NCI-H1694 (cell line): Measurements from ENCODE around the gene TMEM131L.
"Not testable (repeated sequence)": the region's sequence is repeated elsewhere in the genome, so short reads cannot be mapped to it uniquely, and the experiment has no call there.

ENCODE experiments used
- DNase-seq: peaks from one replicate; lab custom pipeline; 2025; lab: John Stamatoyannopoulos, UW

TMEM131L gene

DNA sequence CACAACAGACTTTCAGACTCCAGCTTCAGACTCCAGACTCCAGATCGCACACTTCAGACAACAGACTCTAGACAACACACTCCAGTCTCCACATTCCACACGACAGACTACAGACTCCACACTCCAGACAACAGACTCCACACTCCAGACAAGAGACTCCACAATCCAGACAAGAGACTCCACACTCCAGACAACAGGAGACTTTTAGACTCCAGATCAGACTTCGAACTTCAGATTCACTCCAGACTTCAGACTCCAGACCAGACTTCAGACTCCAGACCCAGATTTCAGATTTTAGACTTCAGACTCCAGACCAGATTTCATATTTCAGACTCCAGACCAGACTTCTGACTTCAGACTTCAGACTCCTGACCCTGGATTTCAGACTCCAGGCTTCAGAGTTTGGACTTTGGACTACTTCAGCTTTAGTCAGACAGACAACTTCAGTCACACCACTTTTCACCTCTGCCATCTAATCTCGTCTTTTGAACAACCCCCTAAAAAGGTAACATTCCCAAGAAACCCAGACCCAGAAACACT is 188.9 kb downstream of the TMEM131L start:
- no peak for DNase-seq

DNA sequence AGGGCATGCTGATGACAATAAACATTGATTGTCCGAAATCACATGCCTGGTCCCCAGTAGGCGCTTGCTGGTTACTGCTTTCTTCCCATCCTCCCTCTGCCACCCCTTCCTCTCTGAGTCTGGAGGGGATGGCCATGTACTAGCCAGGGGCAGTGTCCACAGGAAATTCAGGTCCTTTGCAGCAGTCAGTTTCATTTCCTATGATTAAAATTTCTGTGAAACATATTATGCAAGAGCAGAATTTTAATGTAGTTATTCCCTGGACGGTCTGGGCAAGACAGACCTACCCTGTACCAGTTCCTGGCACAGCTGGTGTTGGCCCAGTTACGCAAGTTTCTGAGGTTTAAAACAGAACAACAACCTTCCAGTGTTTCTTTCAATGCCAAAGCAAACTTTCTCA is 189.8 kb downstream of the TMEM131L start:
- DNase-seq, result no peak

DNA sequence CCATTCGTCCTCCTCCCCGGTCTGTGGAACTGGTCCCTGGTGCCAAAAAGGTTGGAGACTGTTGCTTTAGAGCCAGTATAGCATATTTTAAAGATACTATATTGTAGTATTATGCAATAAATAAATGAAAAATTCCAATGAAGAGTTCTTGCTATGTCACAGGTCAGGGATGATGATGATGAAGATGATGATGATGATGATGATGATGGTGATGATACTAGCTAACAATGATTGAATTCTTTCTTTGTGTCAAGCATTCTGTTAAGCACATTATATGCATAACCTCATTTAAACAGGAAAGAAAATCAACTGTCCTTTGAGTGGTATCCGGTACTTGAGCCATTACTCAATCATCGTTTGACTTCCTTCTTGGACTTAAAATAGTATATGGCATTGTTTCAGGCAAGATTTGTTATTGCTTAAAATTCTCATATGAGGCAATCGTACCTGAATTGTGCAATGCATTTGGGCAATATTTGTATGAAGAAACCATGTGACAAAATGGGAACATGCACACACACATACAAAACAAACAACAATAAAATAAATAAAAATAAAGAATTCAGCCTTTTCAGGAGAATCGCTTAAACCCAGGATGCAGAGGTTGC is 195.2 kb downstream of the TMEM131L start:
- DNase-seq, result no peak

DNA sequence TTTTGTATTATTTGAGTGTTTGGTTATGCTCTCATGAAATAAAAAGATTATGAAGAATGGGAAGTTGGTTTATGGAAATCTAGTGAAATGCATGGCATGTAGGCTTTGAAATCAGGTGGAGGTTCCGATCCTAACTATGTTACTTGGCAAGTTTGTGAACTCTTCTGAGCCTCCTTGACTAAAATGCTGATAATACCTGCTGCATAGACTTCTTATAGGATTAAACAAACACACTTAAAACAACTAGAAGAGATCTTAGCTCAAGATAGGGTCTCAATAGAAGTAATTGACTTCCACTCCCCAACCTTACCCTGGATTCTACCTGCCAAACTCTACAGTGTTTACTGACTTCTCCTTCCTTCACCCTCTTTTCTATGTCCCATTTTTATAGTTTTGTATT is 195.7 kb downstream of the TMEM131L start:
- no peak for DNase-seq

DNA sequence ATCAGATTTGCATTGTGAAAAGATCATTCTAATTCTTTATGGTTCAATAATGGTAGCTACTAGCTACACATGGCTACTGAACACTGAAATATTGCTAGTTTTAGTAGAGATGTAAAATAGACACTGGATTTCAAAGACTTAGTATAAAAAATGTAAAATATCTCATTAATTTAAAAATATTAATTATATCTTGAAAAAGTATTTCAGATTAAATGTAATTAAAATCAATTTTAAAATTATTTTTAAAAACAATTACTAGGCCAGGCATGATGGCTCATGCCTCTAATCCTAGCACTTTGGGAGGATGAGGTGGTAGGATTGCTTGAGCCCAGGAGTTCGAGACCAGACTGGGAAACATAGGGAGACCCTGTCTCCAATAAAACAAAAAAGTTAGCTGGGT is 197.5 kb downstream of the TMEM131L start:
- no peak for DNase-seq

DNA sequence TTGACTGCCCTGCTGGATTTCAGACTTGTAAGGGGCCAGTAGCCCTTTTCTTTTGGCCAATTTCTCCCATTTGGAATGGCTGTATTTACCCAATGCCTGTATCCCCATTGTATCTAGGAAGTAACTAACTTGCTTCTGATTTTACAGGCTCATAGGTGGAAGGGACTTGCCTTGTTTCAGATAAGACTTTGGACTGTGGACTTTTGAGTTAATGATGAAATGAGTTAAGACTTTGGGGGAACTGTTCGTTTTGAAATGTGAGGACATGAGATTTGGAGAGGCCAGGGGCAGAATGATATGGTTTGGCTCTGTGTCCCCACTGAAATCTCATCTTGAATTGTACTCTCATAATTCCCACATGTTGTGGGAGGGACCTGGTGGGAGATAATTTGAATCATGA is 200.3 kb downstream of the TMEM131L start:
- DNase-seq, result not testable (repeated sequence)

DNA sequence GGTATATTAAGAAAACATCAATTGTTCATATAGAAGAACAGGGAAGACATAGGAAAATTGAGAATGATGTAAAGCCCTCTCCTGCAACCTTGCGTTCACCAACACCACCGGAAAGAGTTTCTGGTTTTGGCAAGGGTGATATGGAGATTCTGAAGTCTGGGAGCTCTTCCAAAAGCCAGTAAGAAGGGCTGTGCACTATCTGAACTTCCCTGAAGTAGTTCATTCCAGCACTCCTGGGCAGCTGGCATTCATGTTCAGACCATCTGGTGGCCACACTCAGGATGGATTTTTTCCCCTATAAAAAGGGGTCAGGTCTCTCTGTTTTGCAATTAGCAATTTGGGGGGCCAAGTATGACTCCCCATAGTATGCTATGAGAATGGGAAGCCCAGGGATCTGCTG is 202.5 kb downstream of the TMEM131L start:
- no peak for DNase-seq

DNA sequence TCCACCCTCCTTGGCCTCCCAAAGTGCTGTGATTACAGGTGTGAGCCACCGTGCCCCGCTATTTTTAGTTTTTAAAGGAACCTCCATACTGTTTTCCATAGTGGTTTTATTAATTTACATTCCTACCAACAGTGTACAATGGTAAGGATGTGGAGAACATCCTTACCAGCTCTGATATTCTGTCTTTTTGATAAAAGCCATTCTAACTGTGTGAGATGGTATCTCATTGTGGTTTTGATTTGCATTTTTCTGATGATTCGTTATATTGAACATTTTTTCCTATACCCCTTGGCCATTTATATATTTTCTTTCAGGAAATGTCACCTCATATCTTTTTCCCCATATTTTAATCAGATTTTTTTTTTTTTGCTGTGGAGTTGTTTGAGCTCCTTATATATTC is 203.7 kb downstream of the TMEM131L start:
- DNase-seq, result no peak

DNA sequence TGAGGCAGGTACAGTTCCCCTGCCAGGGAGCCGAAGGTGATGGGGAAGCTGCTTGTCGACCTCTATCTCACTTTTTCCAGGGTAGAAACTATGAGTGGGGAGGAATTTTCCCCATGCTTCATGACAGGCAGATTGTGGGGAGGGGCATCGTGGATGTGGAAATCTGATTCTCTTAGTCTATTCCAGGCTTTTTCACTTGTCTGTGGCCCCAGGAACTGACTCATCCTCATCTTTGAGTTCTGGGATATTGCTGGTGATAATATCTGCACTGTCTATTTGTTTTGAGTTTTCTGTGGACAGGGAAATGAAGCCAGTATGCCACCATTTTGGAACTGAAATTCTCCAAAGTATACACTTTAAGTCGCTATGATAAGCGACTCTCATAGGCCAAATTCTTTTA is 210.3 kb downstream of the TMEM131L start:
- DNase-seq, result no peak

DNA sequence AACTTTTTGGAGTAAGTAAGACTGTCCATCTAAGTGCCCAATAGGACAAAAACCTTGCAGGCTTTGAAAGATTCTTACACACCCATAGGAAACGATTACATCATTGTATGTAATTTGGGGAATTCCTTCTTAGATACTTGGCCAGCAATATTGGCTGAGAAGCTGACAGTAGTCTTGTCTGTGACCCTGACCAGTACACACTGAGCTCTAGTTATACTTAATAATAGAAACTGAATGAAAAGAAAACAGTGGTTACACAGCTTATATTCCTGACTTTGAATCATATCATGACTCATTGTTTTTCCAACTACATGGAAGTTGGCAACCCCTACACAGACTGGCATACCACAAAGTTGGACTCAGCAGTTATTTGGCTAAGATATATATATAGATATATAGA is 210.8 kb downstream of the TMEM131L start:
- no peak for DNase-seq

DNA sequence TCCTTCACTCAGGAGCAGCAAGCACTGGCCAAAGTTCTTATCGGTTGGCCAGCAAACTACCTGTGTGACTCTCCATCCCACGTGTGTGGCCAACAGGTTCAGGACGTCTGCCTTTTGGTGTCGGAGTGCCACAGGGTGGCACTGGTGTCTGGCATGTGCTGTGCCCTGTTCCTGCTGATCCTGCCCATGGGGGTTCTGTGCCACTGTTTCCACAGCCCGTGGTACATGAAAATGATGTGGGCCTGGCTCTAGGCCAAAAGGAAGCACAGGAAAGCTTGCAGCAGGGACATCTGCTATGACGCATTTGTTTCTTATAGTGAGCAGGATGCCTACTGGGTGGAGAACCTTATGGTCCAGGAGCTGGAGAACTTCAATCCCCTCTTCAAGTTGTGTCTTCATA is 213.3 kb downstream of the TMEM131L start:
- DNase-seq, result no peak

DNA sequence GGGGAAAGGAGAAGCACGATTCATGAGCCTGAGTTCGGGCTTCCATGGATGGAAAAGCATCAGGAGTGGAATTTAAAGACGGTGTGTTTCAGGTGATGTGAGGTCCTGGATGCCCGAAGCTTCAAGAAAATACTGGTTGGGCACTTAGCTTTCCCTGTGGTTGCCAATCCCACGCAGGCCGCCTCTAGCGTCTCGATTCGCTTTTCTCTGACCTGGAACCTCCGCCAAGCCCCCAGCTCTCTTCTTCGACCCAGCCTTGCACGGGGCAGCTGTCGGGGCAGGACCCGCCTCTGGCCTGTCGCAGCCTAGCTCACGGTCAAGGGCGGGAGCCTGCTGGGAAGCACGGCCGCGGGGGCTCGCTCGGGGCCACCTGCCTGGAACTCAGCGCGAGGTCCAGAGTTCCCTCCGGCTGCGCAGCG is 217.6 kb downstream of the TMEM131L start:
- DNase-seq, result no peak

DNA sequence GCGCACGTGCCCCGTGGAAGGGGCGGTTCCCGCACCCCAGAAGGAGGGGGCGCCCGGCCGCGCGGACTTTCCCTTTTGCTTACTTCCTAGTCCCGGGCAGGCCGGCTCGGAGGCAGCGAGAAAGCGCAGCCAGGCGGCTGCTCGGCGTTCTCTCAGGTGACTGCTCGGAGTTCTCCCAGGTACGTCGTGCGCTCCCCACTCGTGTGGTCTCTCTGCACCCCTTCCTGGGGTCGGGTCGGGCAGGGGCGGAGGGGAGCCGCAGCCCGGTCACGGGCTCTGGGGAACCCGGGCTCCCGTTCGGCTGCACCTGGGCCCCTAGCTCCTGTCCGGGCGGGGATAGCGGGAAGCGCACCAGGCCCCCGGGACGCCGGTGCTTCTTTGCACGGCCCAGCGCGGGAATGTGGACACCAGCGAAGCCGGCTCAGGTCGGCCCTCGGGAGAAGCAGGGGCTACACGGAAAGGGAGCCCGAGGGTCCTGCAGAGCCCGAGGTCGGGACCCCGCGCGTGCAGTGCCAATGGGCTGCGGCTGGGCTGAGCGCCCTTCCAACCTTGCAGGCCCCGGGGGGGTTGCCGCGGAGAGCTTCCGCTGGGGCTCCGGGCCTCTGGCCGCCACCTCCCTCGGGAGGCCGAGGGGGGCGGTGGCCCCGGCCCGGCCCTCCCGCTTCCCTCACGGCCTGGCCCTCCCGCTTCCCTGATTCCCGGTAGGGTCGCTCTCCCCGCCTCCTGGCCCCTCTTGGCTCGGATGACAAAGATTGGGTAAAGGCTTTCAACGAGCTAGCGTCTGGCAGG is 218.2 kb downstream of the TMEM131L start, which contains the start of gene TLR2:
TSS of gene TLR2 (plus strand) at position 99 of the 789 bp plus-strand sequence. CDS start 18,628 bp downstream, outside the sequence.
- DNase-seq, result no peak

DNA sequence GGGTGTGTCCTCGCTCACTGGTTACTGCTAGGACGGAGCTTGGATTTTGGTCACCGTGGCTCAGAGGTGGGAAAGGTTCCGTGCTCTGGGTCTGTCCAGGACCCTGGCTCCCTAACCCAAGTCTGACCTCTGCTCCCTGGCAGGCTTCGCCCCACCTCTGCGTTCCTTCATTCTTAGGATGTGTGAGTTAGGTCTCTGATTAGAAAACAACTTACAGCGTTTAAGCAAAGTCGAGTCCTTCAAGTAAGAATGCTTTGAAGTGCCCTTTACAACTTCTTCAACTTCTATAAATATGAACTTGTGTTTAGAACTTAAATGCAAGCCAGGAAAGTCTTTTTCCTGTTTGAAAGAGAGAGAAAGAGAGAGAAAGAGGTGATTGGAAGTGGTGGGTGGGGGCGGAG is 218.8 kb downstream of the TMEM131L start:
- DNase-seq, result no peak
